Testis (tissue), 2 donors: ENCODE measurements around the gene ZNF727.
"Not testable (repeated sequence)": the region's sequence is repeated elsewhere in the genome, so short reads cannot be mapped to it uniquely, and the experiment has no call there.

Experiments used
- POLR2A ChIP-seq: fragments of 450-650 bp; IDR thresholded peaks from one replicate; pipeline ENCODE4 v1.6.1; 2017; ENCODE audit warnings: antibody characterized with exemption, mild to moderate bottlenecking, moderate library complexity
- TF ChIP-seq, protein P1 (sequence below), 3 experiments: fragments of 450-650 bp in 2 of 3; fragments of 200-600 bp in 1 of 3; sonication (generic) in 1 of 3; IDR thresholded peaks; one replicate each; pipeline ENCODE4 v1.5.1; 2016 to 2019; ENCODE audit warnings: antibody characterized with exemption in 3 of 3, mild to moderate bottlenecking in 2 of 3, moderate library complexity in 1 of 3

DNA sequence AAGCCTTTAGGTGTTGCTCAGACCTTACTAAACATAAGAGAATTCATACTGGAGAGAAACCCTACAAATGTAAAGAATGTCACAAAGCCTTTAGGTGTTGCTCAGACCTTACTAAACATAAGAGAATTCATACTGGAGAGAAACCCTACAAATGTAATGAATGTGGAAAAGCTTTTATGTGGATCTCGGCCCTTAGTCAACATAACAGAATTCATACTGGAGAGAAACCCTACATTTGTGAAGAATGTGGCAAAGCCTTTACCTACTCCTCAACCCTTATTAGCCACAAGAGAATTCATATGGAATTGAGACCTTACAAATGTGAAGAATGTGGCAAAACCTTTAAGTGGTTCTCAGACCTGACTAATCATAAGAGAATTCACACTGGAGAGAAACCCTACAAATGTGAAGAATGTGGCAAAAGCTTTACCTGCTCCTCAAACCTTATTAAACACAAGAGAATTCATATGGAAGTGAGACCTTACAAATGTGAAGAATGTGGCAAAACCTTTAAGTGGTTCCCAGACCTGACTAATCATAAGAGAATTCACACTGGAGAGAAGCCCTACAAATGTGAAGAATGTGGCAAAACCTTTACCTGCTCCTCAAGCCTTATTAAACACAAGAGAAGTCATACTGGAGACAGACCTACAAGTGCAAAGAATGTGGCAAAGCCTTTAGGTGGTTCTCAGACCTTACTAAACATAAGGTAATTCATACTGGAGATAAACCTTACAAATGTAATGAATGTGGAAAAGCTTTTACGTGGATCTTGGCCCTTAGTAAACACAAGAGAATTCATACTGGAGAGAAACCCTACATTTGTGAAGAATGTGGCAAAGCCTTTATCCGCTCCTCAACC lies 32.8 kb downstream of the ZNF727 start:
- TF ChIP-seq POLR2A, result not testable (repeated sequence)
- TF ChIP-seq, protein P1, sequence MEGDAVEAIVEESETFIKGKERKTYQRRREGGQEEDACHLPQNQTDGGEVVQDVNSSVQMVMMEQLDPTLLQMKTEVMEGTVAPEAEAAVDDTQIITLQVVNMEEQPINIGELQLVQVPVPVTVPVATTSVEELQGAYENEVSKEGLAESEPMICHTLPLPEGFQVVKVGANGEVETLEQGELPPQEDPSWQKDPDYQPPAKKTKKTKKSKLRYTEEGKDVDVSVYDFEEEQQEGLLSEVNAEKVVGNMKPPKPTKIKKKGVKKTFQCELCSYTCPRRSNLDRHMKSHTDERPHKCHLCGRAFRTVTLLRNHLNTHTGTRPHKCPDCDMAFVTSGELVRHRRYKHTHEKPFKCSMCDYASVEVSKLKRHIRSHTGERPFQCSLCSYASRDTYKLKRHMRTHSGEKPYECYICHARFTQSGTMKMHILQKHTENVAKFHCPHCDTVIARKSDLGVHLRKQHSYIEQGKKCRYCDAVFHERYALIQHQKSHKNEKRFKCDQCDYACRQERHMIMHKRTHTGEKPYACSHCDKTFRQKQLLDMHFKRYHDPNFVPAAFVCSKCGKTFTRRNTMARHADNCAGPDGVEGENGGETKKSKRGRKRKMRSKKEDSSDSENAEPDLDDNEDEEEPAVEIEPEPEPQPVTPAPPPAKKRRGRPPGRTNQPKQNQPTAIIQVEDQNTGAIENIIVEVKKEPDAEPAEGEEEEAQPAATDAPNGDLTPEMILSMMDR (IDR thresholded peaks at IDR 0.05), result not testable (repeated sequence)
